ENCODE data around the gene ABCD2. TPM values are rescaled to one million over a fixed set of nuclear protein-coding genes. Genes with fewer than 3 reads are reported as not detected.

The ABCD2 gene
- total and polyA plus RNA-seq, 4 donors = under 0.01 to 0.25 (median 0.05) TPM; not detected in 1

DNA sequence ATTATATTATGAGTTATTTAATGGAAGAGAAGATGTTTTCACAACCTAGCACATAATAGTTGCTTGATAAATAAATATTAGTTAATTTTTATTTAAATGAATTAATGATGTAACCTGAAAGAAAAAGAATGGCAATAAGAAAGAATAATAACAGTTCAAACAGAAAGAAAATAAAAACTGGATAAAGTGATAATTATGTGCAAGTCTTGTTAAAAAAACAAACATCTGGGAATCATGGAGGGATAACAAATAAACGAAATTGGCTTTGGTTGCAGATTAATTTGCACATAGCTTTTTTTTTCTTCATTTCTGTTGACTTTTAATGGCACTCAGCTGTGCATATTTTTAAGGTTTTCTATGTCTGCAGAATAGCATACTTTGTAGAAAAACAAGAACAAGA is 23.4 kb upstream of the ABCD2 start:
- peaks cover 0 to 6% (median 2%) of the 10 kb centered on the region in 4 donors for H3K4me1 ChIP-seq (ENCODE audit: control insufficient read depth in 4 of 4, insufficient read depth in 4 of 4, low read length in 3 of 4)
- DNase-seq (ENCODE audit: low spot score) = no peak
- H3K36me3 ChIP-seq (ENCODE audit: control insufficient read depth in 4 of 4, insufficient read depth in 3 of 4, low read depth in 1 of 4, low read length in 3 of 4) = no peaks in the 10 kb centered on the region
- H3K27me3 ChIP-seq (ENCODE audit: control insufficient read depth in 4 of 4, insufficient read depth in 4 of 4, low read length in 3 of 4) = no peaks in the 10 kb centered on the region
- TF ChIP-seq, protein P1, sequence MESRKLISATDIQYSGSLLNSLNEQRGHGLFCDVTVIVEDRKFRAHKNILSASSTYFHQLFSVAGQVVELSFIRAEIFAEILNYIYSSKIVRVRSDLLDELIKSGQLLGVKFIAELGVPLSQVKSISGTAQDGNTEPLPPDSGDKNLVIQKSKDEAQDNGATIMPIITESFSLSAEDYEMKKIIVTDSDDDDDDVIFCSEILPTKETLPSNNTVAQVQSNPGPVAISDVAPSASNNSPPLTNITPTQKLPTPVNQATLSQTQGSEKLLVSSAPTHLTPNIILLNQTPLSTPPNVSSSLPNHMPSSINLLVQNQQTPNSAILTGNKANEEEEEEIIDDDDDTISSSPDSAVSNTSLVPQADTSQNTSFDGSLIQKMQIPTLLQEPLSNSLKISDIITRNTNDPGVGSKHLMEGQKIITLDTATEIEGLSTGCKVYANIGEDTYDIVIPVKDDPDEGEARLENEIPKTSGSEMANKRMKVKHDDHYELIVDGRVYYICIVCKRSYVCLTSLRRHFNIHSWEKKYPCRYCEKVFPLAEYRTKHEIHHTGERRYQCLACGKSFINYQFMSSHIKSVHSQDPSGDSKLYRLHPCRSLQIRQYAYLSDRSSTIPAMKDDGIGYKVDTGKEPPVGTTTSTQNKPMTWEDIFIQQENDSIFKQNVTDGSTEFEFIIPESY (IDR thresholded peaks at IDR 0.05) = no peak
- no peak for TF ChIP-seq YY1 (IDR thresholded peaks at IDR 0.05)
- TF ChIP-seq FOXA1 (IDR thresholded peaks at IDR 0.05) = no peak
- TF ChIP-seq, protein P2, sequence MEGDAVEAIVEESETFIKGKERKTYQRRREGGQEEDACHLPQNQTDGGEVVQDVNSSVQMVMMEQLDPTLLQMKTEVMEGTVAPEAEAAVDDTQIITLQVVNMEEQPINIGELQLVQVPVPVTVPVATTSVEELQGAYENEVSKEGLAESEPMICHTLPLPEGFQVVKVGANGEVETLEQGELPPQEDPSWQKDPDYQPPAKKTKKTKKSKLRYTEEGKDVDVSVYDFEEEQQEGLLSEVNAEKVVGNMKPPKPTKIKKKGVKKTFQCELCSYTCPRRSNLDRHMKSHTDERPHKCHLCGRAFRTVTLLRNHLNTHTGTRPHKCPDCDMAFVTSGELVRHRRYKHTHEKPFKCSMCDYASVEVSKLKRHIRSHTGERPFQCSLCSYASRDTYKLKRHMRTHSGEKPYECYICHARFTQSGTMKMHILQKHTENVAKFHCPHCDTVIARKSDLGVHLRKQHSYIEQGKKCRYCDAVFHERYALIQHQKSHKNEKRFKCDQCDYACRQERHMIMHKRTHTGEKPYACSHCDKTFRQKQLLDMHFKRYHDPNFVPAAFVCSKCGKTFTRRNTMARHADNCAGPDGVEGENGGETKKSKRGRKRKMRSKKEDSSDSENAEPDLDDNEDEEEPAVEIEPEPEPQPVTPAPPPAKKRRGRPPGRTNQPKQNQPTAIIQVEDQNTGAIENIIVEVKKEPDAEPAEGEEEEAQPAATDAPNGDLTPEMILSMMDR (IDR thresholded peaks at IDR 0.05; ENCODE audit: low read depth, low read length, missing input control) = no peak
- no peak for TF ChIP-seq GABPA (IDR thresholded peaks at IDR 0.05 in 1 of 2, conservative IDR thresholded peaks at IDR 0.05 in 1 of 2)
- TF ChIP-seq, protein P3, sequence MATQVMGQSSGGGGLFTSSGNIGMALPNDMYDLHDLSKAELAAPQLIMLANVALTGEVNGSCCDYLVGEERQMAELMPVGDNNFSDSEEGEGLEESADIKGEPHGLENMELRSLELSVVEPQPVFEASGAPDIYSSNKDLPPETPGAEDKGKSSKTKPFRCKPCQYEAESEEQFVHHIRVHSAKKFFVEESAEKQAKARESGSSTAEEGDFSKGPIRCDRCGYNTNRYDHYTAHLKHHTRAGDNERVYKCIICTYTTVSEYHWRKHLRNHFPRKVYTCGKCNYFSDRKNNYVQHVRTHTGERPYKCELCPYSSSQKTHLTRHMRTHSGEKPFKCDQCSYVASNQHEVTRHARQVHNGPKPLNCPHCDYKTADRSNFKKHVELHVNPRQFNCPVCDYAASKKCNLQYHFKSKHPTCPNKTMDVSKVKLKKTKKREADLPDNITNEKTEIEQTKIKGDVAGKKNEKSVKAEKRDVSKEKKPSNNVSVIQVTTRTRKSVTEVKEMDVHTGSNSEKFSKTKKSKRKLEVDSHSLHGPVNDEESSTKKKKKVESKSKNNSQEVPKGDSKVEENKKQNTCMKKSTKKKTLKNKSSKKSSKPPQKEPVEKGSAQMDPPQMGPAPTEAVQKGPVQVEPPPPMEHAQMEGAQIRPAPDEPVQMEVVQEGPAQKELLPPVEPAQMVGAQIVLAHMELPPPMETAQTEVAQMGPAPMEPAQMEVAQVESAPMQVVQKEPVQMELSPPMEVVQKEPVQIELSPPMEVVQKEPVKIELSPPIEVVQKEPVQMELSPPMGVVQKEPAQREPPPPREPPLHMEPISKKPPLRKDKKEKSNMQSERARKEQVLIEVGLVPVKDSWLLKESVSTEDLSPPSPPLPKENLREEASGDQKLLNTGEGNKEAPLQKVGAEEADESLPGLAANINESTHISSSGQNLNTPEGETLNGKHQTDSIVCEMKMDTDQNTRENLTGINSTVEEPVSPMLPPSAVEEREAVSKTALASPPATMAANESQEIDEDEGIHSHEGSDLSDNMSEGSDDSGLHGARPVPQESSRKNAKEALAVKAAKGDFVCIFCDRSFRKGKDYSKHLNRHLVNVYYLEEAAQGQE (IDR thresholded peaks at IDR 0.05) = no peak
- TF ChIP-seq, protein P4, sequence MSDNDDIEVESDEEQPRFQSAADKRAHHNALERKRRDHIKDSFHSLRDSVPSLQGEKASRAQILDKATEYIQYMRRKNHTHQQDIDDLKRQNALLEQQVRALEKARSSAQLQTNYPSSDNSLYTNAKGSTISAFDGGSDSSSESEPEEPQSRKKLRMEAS (IDR thresholded peaks at IDR 0.05) = no peak
- no peak for TF ChIP-seq EGR1 (IDR thresholded peaks at IDR 0.05; ENCODE audit: low read depth in 2 of 2)
- no peak for TF ChIP-seq HNF4A (conservative IDR thresholded peaks at IDR 0.05)
- TF ChIP-seq NR2F2 (IDR thresholded peaks at IDR 0.05) = no peak
- TF ChIP-seq HNF4G (IDR thresholded peaks at IDR 0.05) = no peak
- TF ChIP-seq RAD21 (IDR thresholded peaks at IDR 0.05) = no peak
- TF ChIP-seq SP1 (IDR thresholded peaks at IDR 0.05) = no peak
- TF ChIP-seq FOXA2 (IDR thresholded peaks at IDR 0.05) = no peak
- no peak for TF ChIP-seq TAF1 (conservative IDR thresholded peaks at IDR 0.05)
- TF ChIP-seq JUND (IDR thresholded peaks at IDR 0.05) = no peak
- TF ChIP-seq, protein P5, sequence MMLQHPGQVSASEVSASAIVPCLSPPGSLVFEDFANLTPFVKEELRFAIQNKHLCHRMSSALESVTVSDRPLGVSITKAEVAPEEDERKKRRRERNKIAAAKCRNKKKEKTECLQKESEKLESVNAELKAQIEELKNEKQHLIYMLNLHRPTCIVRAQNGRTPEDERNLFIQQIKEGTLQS (IDR thresholded peaks at IDR 0.05) = no peak
- no peak for TF ChIP-seq RXRA (IDR thresholded peaks at IDR 0.05)
- H3K9ac ChIP-seq (ENCODE audit: low read depth in 1 of 2, low read length in 2 of 2) = no peak overlapping the region
- H3K4me3 ChIP-seq (ENCODE audit: low read depth in 1 of 3, low read length in 3 of 3) = no peak overlapping the region
- no peak overlapping the region for H3K27ac ChIP-seq (ENCODE audit: low read depth in 1 of 2, low read length in 2 of 2)
- no peaks in the 10 kb centered on the region for H3K9me3 ChIP-seq (ENCODE audit: control insufficient read depth in 4 of 4, low read length in 3 of 4)
- 74% methylated on average over 1 of the region's 1 CpG for WGBS

All from liver (tissue), 9 donors.